ENCODE data around the gene RDH13.
"Not testable (repeated sequence)": the region's sequence is repeated elsewhere in the genome, so short reads cannot be mapped to it uniquely, and the experiment has no call there.

The RDH13 gene

GRCh38 chr19:55071129-55071502 lies 8.2 kb upstream of the RDH13 start:
- no peak for DNase-seq (ENCODE audit: extremely low read depth, low read depth)
- no peak for TF ChIP-seq CTCF (IDR thresholded peaks at IDR 0.05; ENCODE audit: low read depth, low read length, missing control alignments)
- H3K4me3 ChIP-seq (replicated peaks; ENCODE audit: low read depth, low read length), result no peak overlapping the region

DNA sequence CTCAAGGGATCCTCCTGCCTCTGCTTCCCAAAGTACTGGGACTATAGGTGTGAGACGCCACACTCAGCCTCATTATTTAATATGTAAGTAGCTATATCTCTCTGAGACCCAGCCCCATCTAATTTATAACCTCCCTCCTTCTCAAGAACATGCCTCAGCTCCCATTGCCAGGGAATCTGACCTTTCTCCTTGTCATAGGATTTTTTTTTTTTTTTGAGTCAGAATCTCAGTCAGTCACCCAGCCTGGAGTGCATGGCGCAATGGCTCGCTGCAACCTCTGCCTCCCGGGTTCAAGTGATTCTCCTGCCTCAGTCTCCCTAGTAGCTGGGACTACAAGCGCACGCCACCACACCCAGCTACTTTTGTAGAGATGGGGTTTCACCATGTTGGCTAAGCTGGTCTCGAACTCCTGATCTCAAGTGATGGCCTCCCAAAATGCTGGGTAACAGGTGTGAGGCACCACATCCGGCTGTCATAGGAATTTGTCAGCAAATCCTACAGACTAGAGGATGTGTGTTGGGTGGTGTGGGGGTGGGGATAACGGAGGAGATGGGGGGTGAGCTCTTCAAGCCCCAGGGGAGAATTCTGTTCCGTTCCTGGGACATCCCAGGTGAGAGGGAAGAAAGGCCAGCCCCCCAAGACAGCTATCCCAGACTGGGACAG lies 7.6 kb upstream of the RDH13 start:
- TF ChIP-seq CTCF (IDR thresholded peaks at IDR 0.05; ENCODE audit: low read depth, low read length, missing control alignments), result no peak
- DNase-seq (ENCODE audit: extremely low read depth, low read depth), result no peak
- no peak overlapping the region for H3K4me3 ChIP-seq (replicated peaks; ENCODE audit: low read depth, low read length)

DNA sequence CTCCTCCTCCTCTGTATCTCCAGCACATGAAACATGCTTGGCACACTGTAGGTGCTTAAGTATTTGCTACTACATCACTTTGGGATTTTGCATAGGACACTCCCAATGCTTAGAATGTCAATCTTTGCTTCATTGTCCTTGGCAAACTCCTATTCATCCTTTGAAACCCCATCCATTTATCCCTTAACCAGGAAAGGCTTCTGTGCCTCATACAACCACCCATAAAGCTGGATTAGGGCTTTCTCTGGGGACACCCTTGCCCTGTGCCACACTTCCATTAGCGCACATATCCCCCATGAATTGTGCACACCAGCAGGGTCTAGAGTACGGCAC lies 6.9 kb upstream of the RDH13 start:
- no peak overlapping the region for H3K4me3 ChIP-seq (replicated peaks; ENCODE audit: low read depth, low read length)
- TF ChIP-seq CTCF (IDR thresholded peaks at IDR 0.05; ENCODE audit: low read depth, low read length, missing control alignments), result no peak
- DNase-seq (ENCODE audit: extremely low read depth, low read depth), result no peak

- TF ChIP-seq CTCF (IDR thresholded peaks at IDR 0.05; ENCODE audit: low read depth, low read length, missing control alignments), result no peak
- no peak for DNase-seq (ENCODE audit: extremely low read depth, low read depth)
- no peak overlapping the region for H3K4me3 ChIP-seq (replicated peaks; ENCODE audit: low read depth, low read length)
These were observed 6.3 kb upstream of the RDH13 start for GRCh38 chr19:55068950-55069864.

DNA sequence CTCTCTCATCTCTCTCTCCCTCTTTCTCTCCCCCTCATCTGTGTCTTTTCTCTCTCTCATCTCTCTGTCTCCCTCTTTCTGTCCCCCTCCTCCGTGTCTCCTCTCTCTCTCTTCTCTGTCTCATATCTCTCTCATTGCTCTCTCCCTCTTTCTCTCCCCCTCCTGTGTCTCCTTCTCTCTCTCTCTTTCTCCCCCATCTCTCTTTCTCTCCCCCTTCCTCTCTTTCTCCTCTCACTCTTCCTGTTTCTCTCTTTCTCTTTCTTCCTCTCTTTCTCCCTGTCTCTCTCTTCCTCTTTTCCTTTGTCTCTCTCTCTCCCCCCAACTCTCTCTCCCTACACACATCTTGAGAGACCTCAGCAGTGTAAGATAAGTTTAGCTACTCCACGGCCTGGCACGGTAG lies 4.9 kb upstream of the RDH13 start:
- DNase-seq (ENCODE audit: extremely low read depth, low read depth), result no peak
- TF ChIP-seq CTCF (IDR thresholded peaks at IDR 0.05; ENCODE audit: low read depth, low read length, missing control alignments), result no peak
- no peak overlapping the region for H3K4me3 ChIP-seq (replicated peaks; ENCODE audit: low read depth, low read length)

GRCh38 chr19:55066107-55066709 lies 3.3 kb upstream of the RDH13 start:
- DNase-seq (ENCODE audit: extremely low read depth, low read depth), result no peak
- no peak overlapping the region for H3K4me3 ChIP-seq (replicated peaks; ENCODE audit: low read depth, low read length)
- no peak for TF ChIP-seq CTCF (IDR thresholded peaks at IDR 0.05; ENCODE audit: low read depth, low read length, missing control alignments)

DNA sequence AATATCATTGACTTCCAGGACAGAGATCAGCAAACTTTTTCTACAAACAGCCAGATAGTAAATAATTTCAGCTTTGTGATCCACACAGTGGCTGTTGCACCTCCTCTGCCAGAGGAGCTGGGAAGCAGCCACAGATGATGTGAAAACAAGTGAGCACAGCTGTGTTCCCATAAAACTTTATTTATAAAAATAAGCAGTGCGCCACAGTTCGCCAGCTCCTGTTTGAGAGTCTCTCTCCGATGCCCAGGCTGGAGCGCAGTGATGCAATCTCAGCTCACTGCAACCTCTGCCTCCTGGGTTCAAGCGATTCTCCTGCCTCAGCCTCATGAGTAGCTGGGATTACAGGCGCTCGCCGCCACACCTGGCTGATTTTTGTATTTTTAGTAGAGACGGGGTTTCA lies 2.6 kb upstream of the RDH13 start:
- not testable (repeated sequence) for DNase-seq (ENCODE audit: extremely low read depth, low read depth); H3K4me3 ChIP-seq (replicated peaks; ENCODE audit: low read depth, low read length)
